Activated CD8-positive, alpha-beta T cell treated with anti-CD3 and anti-CD28 coated beads, Interleukin-2, amount 10 ng/mL, durations not matched to agents 7 days and 5 days (primary cell): ENCODE data around the gene PCSK5. TPM values are rescaled to one million over a fixed set of nuclear protein-coding genes. Genes with fewer than 3 reads are reported as not detected.
A peak's percentile ranks its signal among the peaks of the same experiment; 100 is the strongest.

Experiments
- ATAC-seq: fragments of 150-1000 bp; cut with Tn5 transposase; one replicate; pipeline ENCODE4 v1.10.0; 2021; ENCODE audit warnings: moderate library complexity
- CTCF ChIA-PET: fragments of 350-600 bp; sonication (Branson Sonifier 250); formaldehyde crosslinking; loops from one replicate; lab custom pipeline; 2021; ENCODE audit warnings: antibody characterized with exemption; lab: Charles Lee
- POLR2A ChIA-PET: fragments of 350-600 bp; sonication (Branson Sonifier 250); formaldehyde crosslinking; loops from one replicate; lab custom pipeline; 2021; ENCODE audit warnings: antibody characterized with exemption; lab: Charles Lee
- DNase-seq: peaks from one replicate; pipeline ENCODE4 v3.0.0-alpha.2; 2020
- H3K27ac Mint-ChIP-seq: one replicate; pipeline ENCODE4 v1.8.0; 2021; ENCODE audit warnings: mild to moderate bottlenecking, mixed read lengths
- H3K27me3 Mint-ChIP-seq: one replicate; pipeline ENCODE4 v1.8.0; 2021; ENCODE audit warnings: low read depth, mixed read lengths
- H3K36me3 Mint-ChIP-seq: one replicate; pipeline ENCODE4 v1.8.0; 2021; ENCODE audit warnings: low read depth, mixed read lengths
- H3K4me1 Mint-ChIP-seq: one replicate; pipeline ENCODE4 v1.8.0; 2021; ENCODE audit warnings: low read depth, mixed read lengths
- H3K4me3 Mint-ChIP-seq: one replicate; pipeline ENCODE4 v1.8.0; 2021; ENCODE audit warnings: mild to moderate bottlenecking, mixed read lengths
- H3K9me3 Mint-ChIP-seq: one replicate; pipeline ENCODE4 v1.8.0; 2022; ENCODE audit warnings: mixed read lengths; ENCODE audit not compliant: insufficient read depth
- total RNA-seq, 2 experiments: library from RNA; stranded (reverse); gene quantifications; one replicate each; pipeline ENCODE4 v1.2.3, GENCODE V29; 2021

The PCSK5 gene
- total RNA-seq, 2 experiments from 2014 or later = 3.5 to 3.7 TPM

DNA sequence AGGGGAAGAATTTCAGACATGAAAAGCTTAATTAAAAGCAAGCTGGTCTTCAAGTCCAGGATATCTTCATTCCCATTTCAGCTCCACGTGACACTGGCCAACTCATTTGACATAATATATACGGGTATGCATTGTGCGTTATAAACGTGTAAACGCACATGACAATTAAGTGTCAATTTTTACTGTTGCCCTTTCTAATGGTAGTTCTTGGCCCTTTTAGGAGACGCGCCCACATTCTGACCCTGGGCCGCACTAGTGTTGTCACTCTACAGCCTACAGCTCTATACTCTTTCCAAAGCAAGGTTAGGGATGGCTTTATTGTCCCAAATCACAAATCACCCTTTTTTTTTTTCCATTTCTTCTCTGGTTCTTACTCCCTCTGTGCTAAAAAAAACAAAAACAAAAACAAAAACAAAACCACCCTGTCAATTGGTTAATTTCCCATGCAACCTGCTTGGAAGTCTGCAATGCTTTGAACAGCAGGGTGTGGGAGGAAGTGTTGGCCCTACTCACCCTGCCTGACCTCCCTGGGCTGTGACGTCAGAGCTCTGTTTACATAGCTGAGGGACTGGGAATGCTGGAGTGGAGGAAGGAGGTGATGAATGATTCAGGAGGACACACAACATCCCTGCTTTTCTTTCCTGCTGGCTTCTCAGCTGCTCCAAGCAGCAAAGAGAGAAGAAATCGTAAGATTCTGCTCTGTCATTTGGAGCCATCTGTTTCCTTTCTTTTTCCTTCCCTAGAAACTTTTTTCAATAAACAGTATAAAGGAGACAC is 484.5 kb downstream of the PCSK5 start:
- ChIA-PET CTCF (interaction anchor here (0.6 kb wide), 1 partner anchor 804 kb away, joined by 3 read pairs; no protein-coding TSS in a partner anchor), POLR2A (no interaction called here)
- Mint-ChIP-seq H3K9me3 (no peaks in the 10 kb centered on the region), H3K36me3 (no peaks in the 10 kb centered on the region), H3K4me1 (no peaks in the 10 kb centered on the region), H3K27me3 (no peaks in the 10 kb centered on the region), H3K27ac (no peak overlapping the region), H3K4me3 (no peak overlapping the region)
- ATAC-seq (no peak), DNase-seq (no peak)

DNA sequence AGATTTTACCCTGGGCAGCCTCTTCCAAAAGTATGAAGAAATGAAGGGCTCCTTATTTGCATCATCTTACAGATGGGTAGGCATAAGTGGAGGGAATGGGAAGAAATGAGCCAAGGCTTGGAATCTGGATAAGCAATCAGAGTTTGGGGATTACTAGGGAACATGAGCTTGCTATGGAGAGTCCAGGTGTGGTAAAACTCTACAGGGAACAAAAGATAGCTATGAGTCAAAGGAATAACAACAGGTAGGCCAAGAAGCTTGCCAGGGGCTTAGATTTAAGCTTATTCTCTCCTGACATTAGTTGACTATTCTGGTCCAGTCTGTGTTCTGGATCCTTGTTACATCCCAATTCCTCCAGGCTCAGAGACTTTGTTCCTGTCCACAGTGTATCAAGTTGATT is 487.3 kb downstream of the PCSK5 start:
- ATAC-seq = no peak
- no peaks in the 10 kb centered on the region for H3K9me3 Mint-ChIP-seq
- ChIA-PET POLR2A (no interaction called here), CTCF (interaction anchor here (1.3 kb wide), 1 partner anchor 16 kb away, joined by 6 read pairs; the partner anchor contains the start of gene RFK)
- H3K27me3 Mint-ChIP-seq = no peaks in the 10 kb centered on the region
- no peaks in the 10 kb centered on the region for H3K4me1 Mint-ChIP-seq
- no peak overlapping the region for H3K4me3 Mint-ChIP-seq
- H3K36me3 Mint-ChIP-seq = no peaks in the 10 kb centered on the region
- DNase-seq = no peak
- no peak overlapping the region for H3K27ac Mint-ChIP-seq

DNA sequence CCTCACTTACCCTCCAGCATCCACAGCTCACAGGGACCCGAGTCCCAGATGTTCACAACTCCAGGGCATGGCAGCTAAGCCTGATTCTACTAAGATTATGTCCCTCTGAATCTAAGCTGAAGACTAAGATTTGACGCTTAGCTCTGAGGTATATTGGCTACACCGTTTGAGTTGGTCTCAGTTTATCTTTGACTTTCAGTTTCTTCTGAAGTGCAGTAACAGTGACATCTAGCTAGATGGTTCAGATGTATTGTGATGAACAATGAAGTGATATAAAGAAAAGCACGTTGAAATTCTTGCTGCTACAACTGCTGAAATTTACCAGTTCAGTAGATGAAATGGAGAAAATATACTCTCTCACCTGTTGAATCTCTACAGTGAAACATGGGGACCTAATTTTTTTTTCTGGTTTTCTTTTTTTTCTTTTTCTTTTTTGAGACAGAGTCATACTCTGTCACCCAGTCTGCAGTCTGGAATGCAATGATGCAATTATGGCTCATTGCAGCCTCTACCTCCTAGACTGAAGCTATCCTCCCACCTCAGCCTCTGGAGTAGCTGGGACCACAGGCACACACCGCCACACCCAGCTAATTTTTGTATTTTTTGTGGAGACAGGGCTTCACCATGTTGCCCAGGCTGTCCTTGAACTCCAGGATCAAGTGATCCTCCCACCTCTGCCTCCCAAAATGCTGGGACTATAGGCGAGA is 488.0 kb downstream of the PCSK5 start:
- Mint-ChIP-seq H3K36me3 (peaks cover 5% of the 10 kb centered on the region), H3K27ac (no peak overlapping the region), H3K4me1 (no peaks in the 10 kb centered on the region), H3K4me3 (no peak overlapping the region), H3K9me3 (no peaks in the 10 kb centered on the region), H3K27me3 (no peaks in the 10 kb centered on the region)
- ChIA-PET POLR2A (interaction anchor here (0.6 kb wide), 1 partner anchor 55 kb away, joined by 3 read pairs; no protein-coding TSS in a partner anchor), CTCF (interaction anchor here (1.0 to 1.3 kb wide), 2 partner anchors 15 to 280 kb away, joined by 3 to 6 read pairs; partner anchors contain the start of gene RFK)
- DNase-seq = no peak
- ATAC-seq = no peak

GRCh38 chr9:76379494-76379893 is 489.0 kb downstream of the PCSK5 start:
- Mint-ChIP-seq H3K27ac (no peak overlapping the region), H3K27me3 (no peaks in the 10 kb centered on the region), H3K9me3 (no peaks in the 10 kb centered on the region), H3K4me1 (no peaks in the 10 kb centered on the region), H3K36me3 (peaks cover 8% of the 10 kb centered on the region), H3K4me3 (no peak overlapping the region)
- DNase-seq = no peak
- ChIA-PET CTCF (no interaction called here), POLR2A (no interaction called here)
- no peak for ATAC-seq

DNA sequence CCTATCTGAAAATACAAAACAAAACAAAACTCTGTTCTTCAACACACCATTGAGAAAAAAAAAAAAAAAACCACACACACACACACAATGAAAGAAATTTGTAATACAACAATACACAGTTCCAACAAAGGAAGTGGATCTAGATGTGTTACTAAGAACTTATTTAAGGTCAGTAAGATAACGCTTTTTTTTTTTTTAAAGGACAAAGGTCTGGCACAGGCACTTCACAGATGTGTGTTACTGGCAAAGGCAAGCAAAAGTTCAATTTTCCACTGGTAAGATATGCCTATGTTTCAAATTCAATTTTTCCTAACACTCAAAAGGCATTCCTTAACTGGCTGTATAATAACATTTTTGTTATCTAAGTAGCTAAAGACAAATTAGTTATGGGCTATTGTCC is 500.2 kb downstream of the PCSK5 start:
- peaks cover 50% of the 10 kb centered on the region for H3K36me3 Mint-ChIP-seq
- CTCF ChIA-PET = interaction anchor here (0.8 to 1.9 kb wide), 2 partner anchors 218 to 268 kb away, joined by 3 to 8 read pairs; no protein-coding TSS in a partner anchor
- H3K27me3 Mint-ChIP-seq = no peaks in the 10 kb centered on the region
- no peak overlapping the region for H3K27ac Mint-ChIP-seq
- peaks cover 35% of the 10 kb centered on the region for H3K4me1 Mint-ChIP-seq
- DNase-seq (no peak), ATAC-seq (no peak)
- POLR2A ChIA-PET = no interaction called here
- no peaks in the 10 kb centered on the region for H3K9me3 Mint-ChIP-seq
- H3K4me3 Mint-ChIP-seq = no peak overlapping the region

DNA sequence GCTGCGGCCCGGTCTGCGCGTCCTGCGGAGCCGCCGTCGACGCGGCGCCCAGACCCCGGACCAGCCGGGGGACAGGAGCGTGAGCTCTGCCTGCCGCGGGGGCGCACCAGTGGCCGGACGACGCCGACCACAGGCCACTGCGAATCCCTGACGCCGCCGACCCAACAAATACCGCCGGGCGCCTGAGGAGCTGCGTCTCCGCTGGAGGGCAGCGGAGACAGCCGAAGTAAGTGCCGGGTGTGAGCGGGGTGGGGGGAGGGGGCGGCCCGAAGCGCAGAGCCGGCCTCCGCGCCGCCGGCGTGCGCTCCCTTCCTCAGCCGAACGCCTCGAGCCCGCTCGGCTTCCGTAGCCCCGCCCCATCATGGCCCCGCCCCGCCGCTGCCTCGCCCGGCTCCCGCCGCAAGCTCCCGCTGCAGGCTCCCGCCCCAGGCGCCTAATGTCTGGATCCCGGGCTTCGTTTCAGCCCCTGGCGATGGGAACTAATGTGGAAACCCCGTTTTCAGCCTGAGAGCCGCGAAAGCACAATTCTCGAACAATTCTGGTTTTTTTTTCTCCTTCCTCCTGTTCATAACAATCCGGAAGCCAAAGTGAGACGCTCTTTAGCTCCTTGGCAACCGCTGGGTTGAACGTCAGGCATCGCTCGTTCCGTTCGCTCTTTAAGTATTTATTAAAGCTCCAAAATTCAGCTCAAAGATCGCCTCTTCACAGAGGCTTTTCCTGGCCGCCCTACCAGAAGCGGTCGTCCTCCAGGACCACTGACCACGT is 503.9 kb downstream of the PCSK5 start, which contains the start of gene RFK:
TSS of gene RFK (minus strand) at position 232 of the 765 bp plus-strand sequence. CDS start 255 bp downstream, outside the sequence.
- peaks cover 33% of the 10 kb centered on the region for H3K4me1 Mint-ChIP-seq
- peak within 1 kb of the TSS; percentile 98 for H3K27ac Mint-ChIP-seq
- ATAC-seq (peak; percentile 88), DNase-seq (peak; percentile 94)
- H3K4me3 Mint-ChIP-seq = peak within 1 kb of the TSS; percentile 90
- ChIA-PET POLR2A (interaction anchor here (0.6 to 2.6 kb wide), 16 partner anchors 9 to 783 kb away, joined by 3 to 12 read pairs (median 4); partner anchors contain the start of genes GCNT1, PCSK5 and VPS13A), CTCF (interaction anchor here (0.7 to 3.7 kb wide), 32 partner anchors 8 to 1902 kb away, joined by 3 to 20 read pairs (median 4); partner anchors contain the start of genes PCSK5 and PSAT1)
- H3K36me3 Mint-ChIP-seq = peaks cover 26% of the 10 kb centered on the region
- H3K9me3 Mint-ChIP-seq = no peaks in the 10 kb centered on the region
- no peaks in the 10 kb centered on the region for H3K27me3 Mint-ChIP-seq

GRCh38 chr9:76394960-76395252 is 504.4 kb downstream of the PCSK5 start:
- ChIA-PET POLR2A (interaction anchor here (0.6 to 2.6 kb wide), 10 partner anchors 8 to 782 kb away, joined by 3 to 12 read pairs (median 4); partner anchors contain the start of genes GCNT1 and VPS13A), CTCF (interaction anchor here (0.8 to 3.7 kb wide), 21 partner anchors 7 to 310 kb away, joined by 3 to 20 read pairs (median 5); no protein-coding TSS in a partner anchor)
- Mint-ChIP-seq H3K9me3 (no peaks in the 10 kb centered on the region), H3K4me1 (peaks cover 32% of the 10 kb centered on the region), H3K4me3 (peak overlapping the region; percentile 90), H3K36me3 (peaks cover 23% of the 10 kb centered on the region), H3K27me3 (no peaks in the 10 kb centered on the region), H3K27ac (peak overlapping the region; percentile 98)
- ATAC-seq = peak; percentile 66
- peak; percentile 71 for DNase-seq

GRCh38 chr9:76395381-76395780 is 504.9 kb downstream of the PCSK5 start:
- peaks cover 23% of the 10 kb centered on the region for H3K36me3 Mint-ChIP-seq

DNA sequence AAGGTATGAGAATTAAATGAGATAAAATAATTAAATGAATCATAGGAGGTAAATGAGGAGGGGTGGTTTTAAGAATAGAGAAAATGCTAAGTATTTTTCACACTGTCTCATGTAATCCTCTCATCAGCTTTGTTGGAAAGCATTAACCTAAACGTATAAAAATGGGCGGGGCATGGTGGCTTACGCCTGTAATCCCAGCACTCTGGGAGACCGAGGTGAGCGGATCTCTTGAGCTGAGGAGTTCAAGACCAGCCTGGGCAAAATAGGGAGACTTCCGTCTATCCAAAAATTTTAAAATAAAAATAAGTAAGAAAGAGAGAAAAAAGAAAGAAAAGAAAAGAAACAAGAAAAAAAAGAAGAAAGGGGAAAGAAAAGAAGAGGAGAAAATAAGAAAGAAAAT is 505.7 kb downstream of the PCSK5 start:
- DNase-seq (no peak), ATAC-seq (no peak)
- Mint-ChIP-seq H3K27me3 (no peaks in the 10 kb centered on the region), H3K4me1 (peaks cover 35% of the 10 kb centered on the region), H3K36me3 (peaks cover 15% of the 10 kb centered on the region), H3K27ac (no peak overlapping the region), H3K4me3 (no peak overlapping the region), H3K9me3 (no peaks in the 10 kb centered on the region)
- CTCF ChIA-PET = no interaction called here
- POLR2A ChIA-PET = no interaction called here

More at GRCh38 chr9:76395381-76395780, 504.9 kb downstream of the PCSK5 start:
- CTCF ChIA-PET = interaction anchor here (1.0 to 3.7 kb wide), 12 partner anchors 7 to 309 kb away, joined by 4 to 20 read pairs (median 6); no protein-coding TSS in a partner anchor
- POLR2A ChIA-PET = interaction anchor here (0.6 to 2.6 kb wide), 6 partner anchors 8 to 182 kb away, joined by 3 to 12 read pairs (median 6); partner anchors contain the start of gene GCNT1
- no peaks in the 10 kb centered on the region for H3K9me3 Mint-ChIP-seq
- DNase-seq = no peak
- ATAC-seq = no peak
- peak overlapping the region; percentile 75 for H3K27ac Mint-ChIP-seq
- H3K4me1 Mint-ChIP-seq = peaks cover 35% of the 10 kb centered on the region
- H3K27me3 Mint-ChIP-seq = no peaks in the 10 kb centered on the region
- peak overlapping the region; percentile 90 for H3K4me3 Mint-ChIP-seq

- Mint-ChIP-seq H3K36me3 (peaks cover 14% of the 10 kb centered on the region), H3K9me3 (no peaks in the 10 kb centered on the region), H3K4me1 (peaks cover 38% of the 10 kb centered on the region), H3K27ac (no peak overlapping the region), H3K4me3 (no peak overlapping the region), H3K27me3 (no peaks in the 10 kb centered on the region)
- ChIA-PET POLR2A (no interaction called here), CTCF (interaction anchor here (0.6 kb wide), 1 partner anchor 579 kb away, joined by 3 read pairs; no protein-coding TSS in a partner anchor)
- ATAC-seq (no peak), DNase-seq (no peak)
These were observed 506.1 kb downstream of the PCSK5 start for GRCh38 chr9:76396597-76396996.

- Mint-ChIP-seq H3K27me3 (no peaks in the 10 kb centered on the region), H3K27ac (no peak overlapping the region), H3K4me3 (no peak overlapping the region), H3K4me1 (peaks cover 45% of the 10 kb centered on the region), H3K36me3 (no peaks in the 10 kb centered on the region), H3K9me3 (no peaks in the 10 kb centered on the region)
- ChIA-PET CTCF (no interaction called here), POLR2A (interaction anchor here (0.9 kb wide), 1 partner anchor 176 kb away, joined by 3 read pairs; no protein-coding TSS in a partner anchor)
- no peak for ATAC-seq
- DNase-seq = no peak
These were observed 509.4 kb downstream of the PCSK5 start for GRCh38 chr9:76399856-76400255.
